GM12878 (cell line): ENCODE data around the gene ACTN2. TPM values are rescaled to one million over a fixed set of nuclear protein-coding genes. Genes with fewer than 3 reads are reported as not detected.

Experiments used
- ATAC-seq: fragments of 200-7000 bp; cut with Tn5 transposase; 3 replicates; pipeline ENCODE4 v1.9.1; 2020; ENCODE audit warnings: mild to moderate bottlenecking, moderate library complexity
- BruUV-seq: library from RNA; stranded (reverse); fragments of 400-500 nt; replicated peaks from 2 replicates; lab custom pipeline; 2021; lab: Mats Ljungman, UMichigan
- CTCF ChIA-PET: fragments of 300-600 bp; sonication (Branson Sonifier 250); formaldehyde crosslinking; extraction: SDS; loops from one replicate; lab custom pipeline; 2021; ENCODE audit warnings: inconsistent platforms; lab: Yijun Ruan, JAX
- POLR2A ChIA-PET: fragments of 350-600 bp; formaldehyde crosslinking; extraction: SDS; loops from one replicate; lab custom pipeline; 2021; ENCODE audit warnings: inconsistent platforms; lab: Charles Lee
- RAD21 ChIA-PET: fragments of 300-600 bp; sonication (Branson Sonifier 250); formaldehyde crosslinking; loops from one replicate; lab custom pipeline; 2023; ENCODE audit warnings: antibody characterized with exemption; ENCODE audit not compliant: unreplicated experiment; lab: Charles Lee
- SMC1A ChIA-PET: fragments of 300-600 bp; sonication (Branson Sonifier 250); formaldehyde crosslinking; loops from one replicate; lab custom pipeline; 2023; ENCODE audit not compliant: unreplicated experiment, uncharacterized antibody; lab: Charles Lee
- DNase-seq: peaks from one replicate; pipeline ENCODE4 v3.0.0-alpha.2; 2011; ENCODE audit warnings: low read depth, low spot score
- FAIRE-seq: peaks from 3 replicates; lab custom pipeline; 2011; peaks lifted over from hg19 to GRCh38; lab: Jason Lieb, UNC
- H2AFZ ChIP-seq: 2 replicates; pipeline ENCODE4 v1.6.0; 2011; ENCODE audit warnings: low read depth, low read length, control low read depth; ENCODE audit not compliant: control insufficient read depth
- H3K27ac ChIP-seq: 2 replicates; pipeline ENCODE4 v1.5.1; 2011; ENCODE audit warnings: control low read depth; ENCODE audit not compliant: control insufficient read depth, insufficient read depth
- H3K27me3 ChIP-seq, 2 experiments: replicated peaks in 1 of 2; 2 replicates each; pipeline versions ENCODE4 v1.6.0 to v1.6.1; 2011; ENCODE audit warnings: low read length in 1 of 2; ENCODE audit not compliant: control insufficient read depth in 2 of 2, insufficient read depth in 2 of 2
- H3K36me3 ChIP-seq, 2 experiments: 2 replicates each; pipeline ENCODE4 v1.5.1; 2011; ENCODE audit warnings: low read length in 1 of 2; ENCODE audit not compliant: control insufficient read depth in 2 of 2, insufficient read depth in 2 of 2
- H3K4me1 ChIP-seq: 2 replicates; pipeline ENCODE4 v1.6.1; 2011; ENCODE audit warnings: mild to moderate bottlenecking, low read length, moderate library complexity, mixed read lengths; ENCODE audit not compliant: control insufficient read depth, insufficient read depth
- H3K4me2 ChIP-seq: 2 replicates; pipeline ENCODE4 v1.6.0; 2011; ENCODE audit warnings: control low read depth; ENCODE audit not compliant: control insufficient read depth, insufficient read depth
- H3K4me3 ChIP-seq: fragments of 200-600 bp; sonication (generic); 2 replicates; pipeline ENCODE4 v1.5.1; 2016
- H3K79me2 ChIP-seq: 2 replicates; pipeline ENCODE4 v1.6.0; 2011; ENCODE audit warnings: low read length; ENCODE audit not compliant: control insufficient read depth, insufficient read depth
- H3K9ac ChIP-seq: 2 replicates; pipeline ENCODE4 v1.8.0; 2011; ENCODE audit warnings: low read length, control low read depth, mixed read lengths; ENCODE audit not compliant: control insufficient read depth, insufficient read depth
- H3K9me3 ChIP-seq: replicated peaks from 3 replicates; pipeline ENCODE4 v1.5.1; 2011; ENCODE audit warnings: mild to moderate bottlenecking, low read length; ENCODE audit not compliant: control insufficient read depth, insufficient read depth
- H4K20me1 ChIP-seq: 2 replicates; pipeline ENCODE4 v1.6.0; 2011; ENCODE audit not compliant: control insufficient read depth, insufficient read depth
- BCL11A ChIP-seq: IDR thresholded peaks from 2 replicates; pipeline ENCODE4 v1.6.1; 2011; ENCODE audit warnings: low read depth, low read length
- CHD4 ChIP-seq: fragments of 200-600 bp; sonication (generic); IDR thresholded peaks from 2 replicates; pipeline ENCODE4 v1.6.1; 2016; ENCODE audit warnings: mild to moderate bottlenecking
- DPF2 ChIP-seq: fragments of 450-650 bp; IDR thresholded peaks from 2 replicates; pipeline ENCODE4 v1.6.1; 2017; ENCODE audit warnings: mild to moderate bottlenecking
- KDM1A ChIP-seq: fragments of 200-600 bp; sonication (generic); IDR thresholded peaks from 2 replicates; pipeline ENCODE4 v1.6.1; 2016; ENCODE audit warnings: borderline replicate concordance
- SMAD1 ChIP-seq: fragments of 450-650 bp; IDR thresholded peaks from 2 replicates; pipeline ENCODE4 v1.6.1; 2018; ENCODE audit warnings: mild to moderate bottlenecking, low read depth; ENCODE audit not compliant: partially characterized antibody
- SMC3 ChIP-seq: IDR thresholded peaks from 2 replicates; pipeline ENCODE4 v1.6.1; 2011; ENCODE audit warnings: low read length, improper control_type of control experiment, borderline replicate concordance
- SPI1 ChIP-seq: IDR thresholded peaks from 2 replicates; pipeline ENCODE4 v1.6.1; 2011; ENCODE audit warnings: low read depth, mild to moderate bottlenecking, low read length, moderate library complexity, borderline replicate concordance; ENCODE audit not compliant: insufficient read depth
- TCF12 ChIP-seq: IDR thresholded peaks from 2 replicates; pipeline ENCODE4 v1.6.1; 2011; ENCODE audit warnings: low read depth, mild to moderate bottlenecking, low read length
- TCF7 ChIP-seq: IDR thresholded peaks from 2 replicates; pipeline ENCODE4 v1.6.1; 2014; ENCODE audit warnings: antibody characterized with exemption, borderline replicate concordance
- WRNIP1 ChIP-seq: IDR thresholded peaks from 2 replicates; pipeline ENCODE4 v1.6.1; 2011; ENCODE audit warnings: low read depth, low read length, improper control_type of control experiment, borderline replicate concordance
- ZBED1 ChIP-seq: IDR thresholded peaks from 2 replicates; pipeline ENCODE4 v1.6.1; 2016; ENCODE audit warnings: borderline replicate concordance
- WGBS: methylation state at CpG from one replicate; pipeline ENCODE4 v1.1.6; 2016; ENCODE audit warnings: low lambda C conversion rate; ENCODE audit not compliant: insufficient replicate concordance, insufficient coverage; ENCODE audit errors: missing lambda C conversion rate; 5-methylcytosine and 5-hydroxymethylcytosine counted together
- in situ Hi-C: fragments of 300-500 bp; cut with MboI; formaldehyde crosslinking; loops from 9 replicates; pipeline ENCODE4 v1.14.3; 2018; ENCODE audit warnings: mixed read lengths
- intact Hi-C: fragments of 100-400 bp; cut with micrococcal nuclease; formaldehyde crosslinking; loops from one replicate; pipeline ENCODE4 v1.14.2; 2022; ENCODE audit not compliant: unreplicated experiment
- polyA plus RNA-seq, 11 experiments: library from polyadenylated mRNA; depleted of rRNA in 4 of 11; unstranded in 6 of 11; stranded (reverse) in 5 of 11; fragments of >200 nt; fragmentation: Nextera tagmentation in 4 of 11; fragmentation: Illumina TruSeq in 1 of 11; extraction: Ambion mirVana in 4 of 11; extraction: Trizol in 1 of 11; gene quantifications; 1 replicate in 1 of 11; 2 replicates in 10 of 11; pipeline versions ENCODE4 v1.2.1 to v1.2.3, GENCODE V29; 2011 to 2016; ENCODE audit warnings: inconsistent platforms in 2 of 11, missing spikeins in 2 of 11, low read depth in 1 of 11
- total RNA-seq, 4 experiments: library from RNA; depleted of rRNA in 3 of 4; stranded (reverse); fragments of >200 nt in 3 of 4; fragmentation: Illumina TruSeq in 1 of 4; extraction: Trizol in 1 of 4; gene quantifications; 2 replicates each; pipeline versions ENCODE4 v1.2.1 to v1.2.3, GENCODE V29; 2013 to 2021
- TF ChIP-seq, protein P1 (sequence below): fragments of 450-650 bp; IDR thresholded peaks from 2 replicates; pipeline ENCODE4 v1.6.1; 2018; ENCODE audit warnings: mild to moderate bottlenecking, low read depth, moderate library complexity; ENCODE audit not compliant: partially characterized antibody
- TF ChIP-seq, protein P2 (sequence below): fragments of 450-650 bp; IDR thresholded peaks from 2 replicates; pipeline ENCODE4 v1.6.1; 2017; ENCODE audit warnings: mild to moderate bottlenecking, low read depth, inconsistent platforms; ENCODE audit not compliant: poor library complexity, severe bottlenecking
- TF ChIP-seq, protein P3 (sequence below): IDR thresholded peaks from 2 replicates; pipeline ENCODE4 v1.6.1; 2012; ENCODE audit warnings: low read depth, low read length, improper control_type of control experiment
- TF ChIP-seq, protein P4 (sequence below): fragments of 450-650 bp; IDR thresholded peaks from 2 replicates; pipeline ENCODE4 v1.6.1; 2018; ENCODE audit warnings: borderline replicate concordance, mild to moderate bottlenecking; ENCODE audit not compliant: partially characterized antibody

The ACTN2 gene
- total and polyA plus RNA-seq, 10 of the 15 experiments (the other 5 are each of a cell fraction or from before 2014, with no cell fraction given) = 0.10 TPM; not detected in 9

DNA sequence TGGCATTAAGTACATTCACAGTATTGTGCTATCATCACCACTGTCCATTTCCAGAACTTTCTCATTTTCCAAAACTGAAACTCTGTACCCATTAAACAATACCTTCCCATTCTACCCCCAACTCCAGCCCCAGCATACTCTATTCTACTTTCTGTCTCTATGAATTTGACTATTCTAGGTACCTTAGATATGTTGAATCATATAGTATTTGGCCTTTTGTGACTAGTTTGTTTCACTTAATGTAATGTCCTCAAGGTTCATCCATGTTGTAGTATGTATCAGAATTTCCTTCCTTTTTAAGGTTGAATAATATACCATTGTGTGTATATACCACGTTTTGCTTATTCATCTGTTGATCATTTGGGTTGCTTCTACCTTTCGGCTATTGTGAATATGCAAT is 120.3 kb downstream of the ACTN2 start:
- no peaks in the 10 kb centered on the region for H3K4me1 ChIP-seq
- intact Hi-C loops (no loop called here), in situ Hi-C loops (no loop called here)
- WGBS = 60% methylated on average over 2 of the region's 2 CpGs
- H3K9ac ChIP-seq = no peak overlapping the region
- peaks cover 6 to 33% of the 10 kb centered on the region in 2 experiments for H3K36me3 ChIP-seq
- no peak overlapping the region for H2AFZ ChIP-seq
- peaks cover 12% of the 10 kb centered on the region for H3K79me2 ChIP-seq
- ChIA-PET SMC1A (no interaction called here), RAD21 (no interaction called here), CTCF (interaction anchor here (0.8 kb wide), 1 partner anchor 10 kb away, joined by 3 read pairs; no protein-coding TSS in a partner anchor), POLR2A (no interaction called here)
- ATAC-seq (no peak), DNase-seq (no peak), FAIRE-seq (no peak)
- BruUV-seq = no TSS peak
- H3K27me3 ChIP-seq = no peaks in the 10 kb centered on the region
- no peak overlapping the region for H3K27ac ChIP-seq
- no peak overlapping the region for H3K4me3 ChIP-seq
- H4K20me1 ChIP-seq = no peaks in the 10 kb centered on the region
- no peaks in the 10 kb centered on the region for H3K9me3 ChIP-seq
- no peak overlapping the region for H3K4me2 ChIP-seq
- TF ChIP-seq DPF2 (no peak), TCF12 (no peak), BCL11A (no peak), SMC3 (no peak), SMAD1 (no peak), SPI1 (no peak), ZBED1 (no peak), TCF7 (no peak), CHD4 (no peak), WRNIP1 (no peak), KDM1A (no peak)
- TF ChIP-seq, protein P1, sequence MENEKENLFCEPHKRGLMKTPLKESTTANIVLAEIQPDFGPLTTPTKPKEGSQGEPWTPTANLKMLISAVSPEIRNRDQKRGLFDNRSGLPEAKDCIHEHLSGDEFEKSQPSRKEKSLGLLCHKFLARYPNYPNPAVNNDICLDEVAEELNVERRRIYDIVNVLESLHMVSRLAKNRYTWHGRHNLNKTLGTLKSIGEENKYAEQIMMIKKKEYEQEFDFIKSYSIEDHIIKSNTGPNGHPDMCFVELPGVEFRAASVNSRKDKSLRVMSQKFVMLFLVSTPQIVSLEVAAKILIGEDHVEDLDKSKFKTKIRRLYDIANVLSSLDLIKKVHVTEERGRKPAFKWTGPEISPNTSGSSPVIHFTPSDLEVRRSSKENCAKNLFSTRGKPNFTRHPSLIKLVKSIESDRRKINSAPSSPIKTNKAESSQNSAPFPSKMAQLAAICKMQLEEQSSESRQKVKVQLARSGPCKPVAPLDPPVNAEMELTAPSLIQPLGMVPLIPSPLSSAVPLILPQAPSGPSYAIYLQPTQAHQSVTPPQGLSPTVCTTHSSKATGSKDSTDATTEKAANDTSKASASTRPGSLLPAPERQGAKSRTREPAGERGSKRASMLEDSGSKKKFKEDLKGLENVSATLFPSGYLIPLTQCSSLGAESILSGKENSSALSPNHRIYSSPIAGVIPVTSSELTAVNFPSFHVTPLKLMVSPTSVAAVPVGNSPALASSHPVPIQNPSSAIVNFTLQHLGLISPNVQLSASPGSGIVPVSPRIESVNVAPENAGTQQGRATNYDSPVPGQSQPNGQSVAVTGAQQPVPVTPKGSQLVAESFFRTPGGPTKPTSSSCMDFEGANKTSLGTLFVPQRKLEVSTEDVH = no peak
- TF ChIP-seq, protein P2, sequence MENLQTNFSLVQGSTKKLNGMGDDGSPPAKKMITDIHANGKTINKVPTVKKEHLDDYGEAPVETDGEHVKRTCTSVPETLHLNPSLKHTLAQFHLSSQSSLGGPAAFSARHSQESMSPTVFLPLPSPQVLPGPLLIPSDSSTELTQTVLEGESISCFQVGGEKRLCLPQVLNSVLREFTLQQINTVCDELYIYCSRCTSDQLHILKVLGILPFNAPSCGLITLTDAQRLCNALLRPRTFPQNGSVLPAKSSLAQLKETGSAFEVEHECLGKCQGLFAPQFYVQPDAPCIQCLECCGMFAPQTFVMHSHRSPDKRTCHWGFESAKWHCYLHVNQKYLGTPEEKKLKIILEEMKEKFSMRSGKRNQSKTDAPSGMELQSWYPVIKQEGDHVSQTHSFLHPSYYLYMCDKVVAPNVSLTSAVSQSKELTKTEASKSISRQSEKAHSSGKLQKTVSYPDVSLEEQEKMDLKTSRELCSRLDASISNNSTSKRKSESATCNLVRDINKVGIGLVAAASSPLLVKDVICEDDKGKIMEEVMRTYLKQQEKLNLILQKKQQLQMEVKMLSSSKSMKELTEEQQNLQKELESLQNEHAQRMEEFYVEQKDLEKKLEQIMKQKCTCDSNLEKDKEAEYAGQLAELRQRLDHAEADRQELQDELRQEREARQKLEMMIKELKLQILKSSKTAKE = no peak
- TF ChIP-seq, protein P3, sequence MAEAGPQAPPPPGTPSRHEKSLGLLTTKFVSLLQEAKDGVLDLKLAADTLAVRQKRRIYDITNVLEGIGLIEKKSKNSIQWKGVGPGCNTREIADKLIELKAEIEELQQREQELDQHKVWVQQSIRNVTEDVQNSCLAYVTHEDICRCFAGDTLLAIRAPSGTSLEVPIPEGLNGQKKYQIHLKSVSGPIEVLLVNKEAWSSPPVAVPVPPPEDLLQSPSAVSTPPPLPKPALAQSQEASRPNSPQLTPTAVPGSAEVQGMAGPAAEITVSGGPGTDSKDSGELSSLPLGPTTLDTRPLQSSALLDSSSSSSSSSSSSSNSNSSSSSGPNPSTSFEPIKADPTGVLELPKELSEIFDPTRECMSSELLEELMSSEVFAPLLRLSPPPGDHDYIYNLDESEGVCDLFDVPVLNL = no peak
- TF ChIP-seq, protein P4, sequence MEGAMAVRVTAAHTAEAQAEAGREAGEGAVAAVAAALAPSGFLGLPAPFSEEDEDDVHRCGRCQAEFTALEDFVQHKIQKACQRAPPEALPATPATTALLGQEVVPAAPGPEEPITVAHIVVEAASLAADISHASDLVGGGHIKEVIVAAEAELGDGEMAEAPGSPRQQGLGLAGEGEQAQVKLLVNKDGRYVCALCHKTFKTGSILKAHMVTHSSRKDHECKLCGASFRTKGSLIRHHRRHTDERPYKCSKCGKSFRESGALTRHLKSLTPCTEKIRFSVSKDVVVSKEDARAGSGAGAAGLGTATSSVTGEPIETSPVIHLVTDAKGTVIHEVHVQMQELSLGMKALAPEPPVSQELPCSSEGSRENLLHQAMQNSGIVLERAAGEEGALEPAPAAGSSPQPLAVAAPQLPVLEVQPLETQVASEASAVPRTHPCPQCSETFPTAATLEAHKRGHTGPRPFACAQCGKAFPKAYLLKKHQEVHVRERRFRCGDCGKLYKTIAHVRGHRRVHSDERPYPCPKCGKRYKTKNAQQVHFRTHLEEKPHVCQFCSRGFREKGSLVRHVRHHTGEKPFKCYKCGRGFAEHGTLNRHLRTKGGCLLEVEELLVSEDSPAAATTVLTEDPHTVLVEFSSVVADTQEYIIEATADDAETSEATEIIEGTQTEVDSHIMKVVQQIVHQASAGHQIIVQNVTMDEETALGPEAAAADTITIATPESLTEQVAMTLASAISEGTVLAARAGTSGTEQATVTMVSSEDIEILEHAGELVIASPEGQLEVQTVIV = no peak
